ENCODE measurements around the gene CNST.

The CNST gene

DNA sequence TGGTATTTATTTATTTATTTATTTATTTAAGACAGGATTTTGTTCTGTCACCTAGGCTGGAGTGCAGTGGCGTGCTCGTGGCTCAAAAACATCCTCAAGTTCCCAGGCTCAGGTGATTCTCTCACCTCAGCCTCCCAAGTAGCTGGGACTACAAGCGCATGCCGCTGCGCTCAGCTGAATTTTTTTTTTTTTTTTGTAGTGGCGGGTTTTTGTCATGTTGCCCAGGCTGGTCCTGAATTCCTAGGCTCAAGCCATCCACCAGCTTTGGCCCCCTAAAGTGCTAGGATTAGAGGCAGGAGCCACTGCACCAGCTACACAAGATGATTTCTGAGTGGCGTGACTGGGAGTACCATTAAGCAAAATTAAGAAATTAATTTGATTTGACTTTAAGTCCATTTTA lies 31.7 kb downstream of the CNST start:
- TF ChIP-seq ZBTB7A (IDR thresholded peaks at IDR 0.05; ENCODE audit: low read depth) (no peak), TEAD4 (IDR thresholded peaks at IDR 0.05) (no peak), FOXM1 (IDR thresholded peaks at IDR 0.05; ENCODE audit: borderline replicate concordance, low read depth) (no peak), EGR1 (IDR thresholded peaks at IDR 0.05) (no peak), TAF1 (IDR thresholded peaks at IDR 0.05; ENCODE audit: low read depth) (no peak), CEBPB (IDR thresholded peaks at IDR 0.05) (no peak), RAD21 (IDR thresholded peaks at IDR 0.05; ENCODE audit: low read depth) (no peak), TCF12 (IDR thresholded peaks at IDR 0.05; ENCODE audit: low read depth) (no peak), YY1 (IDR thresholded peaks at IDR 0.05; ENCODE audit: low read depth) (no peak)
- TF ChIP-seq, protein P1, sequence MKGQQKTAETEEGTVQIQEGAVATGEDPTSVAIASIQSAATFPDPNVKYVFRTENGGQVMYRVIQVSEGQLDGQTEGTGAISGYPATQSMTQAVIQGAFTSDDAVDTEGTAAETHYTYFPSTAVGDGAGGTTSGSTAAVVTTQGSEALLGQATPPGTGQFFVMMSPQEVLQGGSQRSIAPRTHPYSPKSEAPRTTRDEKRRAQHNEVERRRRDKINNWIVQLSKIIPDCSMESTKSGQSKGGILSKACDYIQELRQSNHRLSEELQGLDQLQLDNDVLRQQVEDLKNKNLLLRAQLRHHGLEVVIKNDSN (IDR thresholded peaks at IDR 0.05), result no peak
- TF ChIP-seq, protein P2, sequence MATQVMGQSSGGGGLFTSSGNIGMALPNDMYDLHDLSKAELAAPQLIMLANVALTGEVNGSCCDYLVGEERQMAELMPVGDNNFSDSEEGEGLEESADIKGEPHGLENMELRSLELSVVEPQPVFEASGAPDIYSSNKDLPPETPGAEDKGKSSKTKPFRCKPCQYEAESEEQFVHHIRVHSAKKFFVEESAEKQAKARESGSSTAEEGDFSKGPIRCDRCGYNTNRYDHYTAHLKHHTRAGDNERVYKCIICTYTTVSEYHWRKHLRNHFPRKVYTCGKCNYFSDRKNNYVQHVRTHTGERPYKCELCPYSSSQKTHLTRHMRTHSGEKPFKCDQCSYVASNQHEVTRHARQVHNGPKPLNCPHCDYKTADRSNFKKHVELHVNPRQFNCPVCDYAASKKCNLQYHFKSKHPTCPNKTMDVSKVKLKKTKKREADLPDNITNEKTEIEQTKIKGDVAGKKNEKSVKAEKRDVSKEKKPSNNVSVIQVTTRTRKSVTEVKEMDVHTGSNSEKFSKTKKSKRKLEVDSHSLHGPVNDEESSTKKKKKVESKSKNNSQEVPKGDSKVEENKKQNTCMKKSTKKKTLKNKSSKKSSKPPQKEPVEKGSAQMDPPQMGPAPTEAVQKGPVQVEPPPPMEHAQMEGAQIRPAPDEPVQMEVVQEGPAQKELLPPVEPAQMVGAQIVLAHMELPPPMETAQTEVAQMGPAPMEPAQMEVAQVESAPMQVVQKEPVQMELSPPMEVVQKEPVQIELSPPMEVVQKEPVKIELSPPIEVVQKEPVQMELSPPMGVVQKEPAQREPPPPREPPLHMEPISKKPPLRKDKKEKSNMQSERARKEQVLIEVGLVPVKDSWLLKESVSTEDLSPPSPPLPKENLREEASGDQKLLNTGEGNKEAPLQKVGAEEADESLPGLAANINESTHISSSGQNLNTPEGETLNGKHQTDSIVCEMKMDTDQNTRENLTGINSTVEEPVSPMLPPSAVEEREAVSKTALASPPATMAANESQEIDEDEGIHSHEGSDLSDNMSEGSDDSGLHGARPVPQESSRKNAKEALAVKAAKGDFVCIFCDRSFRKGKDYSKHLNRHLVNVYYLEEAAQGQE (IDR thresholded peaks at IDR 0.05; ENCODE audit: low read depth), result no peak

DNA sequence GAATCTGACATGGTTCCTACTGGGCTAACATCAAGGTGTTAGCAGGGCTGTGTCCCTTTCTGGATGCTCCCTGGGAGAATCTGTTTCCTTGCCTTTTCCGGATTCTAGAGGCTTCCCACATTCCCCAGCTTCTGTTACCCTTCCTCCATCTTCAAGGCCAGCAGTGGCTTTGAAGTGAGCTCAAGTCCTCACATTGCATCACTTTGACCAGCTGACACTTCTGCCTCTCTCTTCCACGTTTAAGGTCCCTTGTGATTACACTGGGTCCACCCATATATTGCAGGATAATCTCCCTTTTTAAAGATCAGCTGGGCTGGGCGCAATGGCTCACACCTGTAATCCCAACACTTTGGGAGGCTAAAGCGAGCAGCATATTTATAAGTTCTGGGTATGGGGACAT lies 33.1 kb downstream of the CNST start:
- TF ChIP-seq EGR1 (IDR thresholded peaks at IDR 0.05) (no peak), ZBTB7A (IDR thresholded peaks at IDR 0.05; ENCODE audit: low read depth) (no peak), FOXM1 (IDR thresholded peaks at IDR 0.05; ENCODE audit: borderline replicate concordance, low read depth) (no peak), YY1 (IDR thresholded peaks at IDR 0.05; ENCODE audit: low read depth) (no peak), NFIC (IDR thresholded peaks at IDR 0.05) (no peak), TEAD4 (IDR thresholded peaks at IDR 0.05) (no peak)
- TF ChIP-seq, protein P1 (IDR thresholded peaks at IDR 0.05), result no peak

DNA sequence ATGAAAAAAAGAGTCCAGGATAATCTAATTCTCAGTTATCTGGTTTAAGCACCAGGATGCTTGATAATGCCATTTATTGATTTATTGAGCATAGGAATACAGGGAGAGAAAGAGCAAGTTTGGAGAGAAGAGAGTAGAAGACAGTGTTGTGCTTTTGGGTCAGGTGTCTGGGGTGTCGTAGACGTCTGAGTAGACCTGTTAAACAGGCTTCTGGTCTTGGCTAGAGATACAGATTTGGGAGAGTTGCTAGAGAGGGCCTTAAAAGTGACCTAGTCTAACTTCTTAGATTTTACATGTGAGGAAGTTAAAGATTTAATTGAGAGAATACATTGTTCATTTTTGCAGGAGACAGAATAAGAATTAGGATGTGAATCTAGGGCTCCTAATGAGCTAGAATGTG lies 34.3 kb downstream of the CNST start:
- TF ChIP-seq EGR1 (IDR thresholded peaks at IDR 0.05) (no peak), FOXM1 (IDR thresholded peaks at IDR 0.05; ENCODE audit: borderline replicate concordance, low read depth) (no peak), CEBPB (IDR thresholded peaks at IDR 0.05) (no peak), NFIC (IDR thresholded peaks at IDR 0.05) (no peak), ZBTB7A (IDR thresholded peaks at IDR 0.05; ENCODE audit: low read depth) (no peak), CREB1 (IDR thresholded peaks at IDR 0.05; ENCODE audit: low read depth) (no peak), YY1 (IDR thresholded peaks at IDR 0.05; ENCODE audit: low read depth) (no peak), EP300 (IDR thresholded peaks at IDR 0.05; ENCODE audit: borderline replicate concordance) (no peak), RAD21 (IDR thresholded peaks at IDR 0.05; ENCODE audit: low read depth) (no peak), TCF12 (IDR thresholded peaks at IDR 0.05; ENCODE audit: low read depth) (no peak), TAF1 (IDR thresholded peaks at IDR 0.05; ENCODE audit: low read depth) (no peak), TEAD4 (IDR thresholded peaks at IDR 0.05) (no peak)
- TF ChIP-seq, protein P1 (IDR thresholded peaks at IDR 0.05), result no peak
- TF ChIP-seq, protein P2 (IDR thresholded peaks at IDR 0.05; ENCODE audit: low read depth), result no peak
- TF ChIP-seq, protein P3, sequence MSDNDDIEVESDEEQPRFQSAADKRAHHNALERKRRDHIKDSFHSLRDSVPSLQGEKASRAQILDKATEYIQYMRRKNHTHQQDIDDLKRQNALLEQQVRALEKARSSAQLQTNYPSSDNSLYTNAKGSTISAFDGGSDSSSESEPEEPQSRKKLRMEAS (IDR thresholded peaks at IDR 0.05), result no peak

DNA sequence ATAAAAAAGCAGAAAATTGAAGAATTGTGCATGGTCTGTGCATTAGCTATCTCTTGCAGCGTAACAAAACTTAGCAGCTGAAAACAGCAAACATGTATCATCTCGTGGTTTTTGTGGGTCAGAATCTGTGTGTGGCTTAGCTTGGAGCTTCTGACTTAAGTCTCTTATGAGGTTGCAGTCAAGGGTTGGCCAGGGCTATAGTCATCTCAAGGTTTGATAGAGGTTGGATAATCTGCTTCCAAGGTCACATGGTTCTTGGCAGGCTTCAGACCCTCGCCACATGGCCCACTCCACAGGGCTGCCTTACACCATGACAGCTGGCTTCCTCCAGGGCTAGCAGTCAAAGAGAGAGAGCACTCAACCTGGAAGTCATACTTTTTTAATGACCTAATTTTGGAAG lies 35.9 kb downstream of the CNST start:
- TF ChIP-seq ZBTB7A (IDR thresholded peaks at IDR 0.05; ENCODE audit: low read depth), result no peak
- no peak for TF ChIP-seq FOXM1 (IDR thresholded peaks at IDR 0.05; ENCODE audit: borderline replicate concordance, low read depth)
- TF ChIP-seq TEAD4 (IDR thresholded peaks at IDR 0.05), result no peak
- TF ChIP-seq NFIC (IDR thresholded peaks at IDR 0.05), result no peak
- TF ChIP-seq, protein P1 (IDR thresholded peaks at IDR 0.05), result no peak

DNA sequence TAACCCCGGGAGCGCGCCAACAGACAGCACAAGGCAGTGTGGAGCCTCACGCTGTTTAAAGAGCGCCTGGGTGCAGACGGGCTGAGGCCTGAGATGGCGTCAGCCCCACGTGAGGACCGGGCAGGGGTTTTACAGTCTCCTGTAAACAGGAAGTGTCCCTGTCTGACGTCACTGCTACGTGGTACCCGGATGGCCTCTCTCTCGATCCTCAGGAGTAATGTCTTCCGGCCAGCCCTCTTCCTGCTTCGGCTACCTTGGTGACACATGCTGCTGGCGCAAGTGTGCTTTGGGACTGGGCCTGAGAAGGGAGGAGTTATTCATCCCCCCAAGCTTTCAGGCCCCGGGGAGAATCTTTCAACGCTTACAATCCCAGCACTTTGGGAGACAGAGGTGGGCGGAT lies 41.2 kb downstream of the CNST start:
- TF ChIP-seq TEAD4 (IDR thresholded peaks at IDR 0.05) (no peak), CREB1 (IDR thresholded peaks at IDR 0.05; ENCODE audit: low read depth) (no peak), FOXM1 (IDR thresholded peaks at IDR 0.05; ENCODE audit: borderline replicate concordance, low read depth) (no peak), TAF1 (IDR thresholded peaks at IDR 0.05; ENCODE audit: low read depth) (no peak), RAD21 (IDR thresholded peaks at IDR 0.05; ENCODE audit: low read depth) (no peak), ZBTB7A (IDR thresholded peaks at IDR 0.05; ENCODE audit: low read depth) (no peak), TCF12 (IDR thresholded peaks at IDR 0.05; ENCODE audit: low read depth) (no peak), EP300 (IDR thresholded peaks at IDR 0.05; ENCODE audit: borderline replicate concordance) (no peak)
- TF ChIP-seq, protein P2 (IDR thresholded peaks at IDR 0.05; ENCODE audit: low read depth), result no peak
- TF ChIP-seq, protein P3 (IDR thresholded peaks at IDR 0.05), result no peak
- TF ChIP-seq, protein P1 (IDR thresholded peaks at IDR 0.05), result no peak
